Measurements from ENCODE around the gene KRT71.

The KRT71 gene

GRCh38 chr12:52575256-52575655, 22.3 kb upstream of the KRT71 start:
- no peak for DNase-seq

- DNase-seq: no peak
These were observed 20.8 kb upstream of the KRT71 start, which contains the start of gene KRT74 for GRCh38 chr12:52573743-52574142. KRT74 (minus strand) TSS chr12:52573843; CDS start chr12:52573777, 66 bp downstream.

GRCh38 chr12:52573306-52573705, 20.4 kb upstream of the KRT71 start:
- DNase-seq: no peak

GRCh38 chr12:52570511-52570910, 17.6 kb upstream of the KRT71 start:
- no peak for DNase-seq

GRCh38 chr12:52568111-52568510, 15.2 kb upstream of the KRT71 start:
- DNase-seq: no peak

GRCh38 chr12:52566847-52567291, 13.9 kb upstream of the KRT71 start:
- peak; percentile 77 for DNase-seq

- DNase-seq: no peak
These were observed 11.6 kb upstream of the KRT71 start for GRCh38 chr12:52564582-52564981.

GRCh38 chr12:52561880-52562449, 9.0 kb upstream of the KRT71 start:
- no peak for DNase-seq

GRCh38 chr12:52559979-52560378, 7.0 kb upstream of the KRT71 start:
- no peak for DNase-seq

GRCh38 chr12:52558781-52559445, 6.0 kb upstream of the KRT71 start:
- DNase-seq: no peak

GRCh38 chr12:52557476-52557875, 4.5 kb upstream of the KRT71 start:
- no peak for DNase-seq

- peak in 1 of 2 donors; percentile 39 for DNase-seq
These were observed 2.6 kb upstream of the KRT71 start for GRCh38 chr12:52555577-52555976.

- no peak for DNase-seq
These were observed 890 bp downstream of the KRT71 start for GRCh38 chr12:52552055-52552454.

GRCh38 chr12:52551216-52551865, 1.6 kb downstream of the KRT71 start:
- no peak for DNase-seq

GRCh38 chr12:52546126-52546525, 6.8 kb downstream of the KRT71 start:
- no peak for DNase-seq

- DNase-seq: no peak
These were observed 8.7 kb downstream of the KRT71 start for GRCh38 chr12:52543985-52544883.

- DNase-seq: no peak
These were observed 10.1 kb downstream of the KRT71 start for GRCh38 chr12:52542785-52543318.

- DNase-seq: no peak
These were observed 10.8 kb downstream of the KRT71 start for GRCh38 chr12:52542157-52542556.

GRCh38 chr12:52541709-52542108, 11.2 kb downstream of the KRT71 start:
- DNase-seq: no peak

GRCh38 chr12:52540531-52540930, 12.4 kb downstream of the KRT71 start:
- DNase-seq: no peak

- DNase-seq: no peak
These were observed 13.1 kb downstream of the KRT71 start for GRCh38 chr12:52539821-52540173.

- DNase-seq: no peak
These were observed 13.7 kb downstream of the KRT71 start for GRCh38 chr12:52539083-52539820.
